ENCODE measurements around the gene XG. TPM values are rescaled to one million over a fixed set of nuclear protein-coding genes. Genes with fewer than 3 reads are reported as not detected.
"Not testable (repeated sequence)": the region's sequence is repeated elsewhere in the genome, so short reads cannot be mapped to it uniquely, and the experiment has no call there.

Gene XG
- total RNA-seq: under 1 TPM in 1 of 6 experiments, not detected in 5; 0.31 TPM
- long read RNA-seq: 0 reads

DNA sequence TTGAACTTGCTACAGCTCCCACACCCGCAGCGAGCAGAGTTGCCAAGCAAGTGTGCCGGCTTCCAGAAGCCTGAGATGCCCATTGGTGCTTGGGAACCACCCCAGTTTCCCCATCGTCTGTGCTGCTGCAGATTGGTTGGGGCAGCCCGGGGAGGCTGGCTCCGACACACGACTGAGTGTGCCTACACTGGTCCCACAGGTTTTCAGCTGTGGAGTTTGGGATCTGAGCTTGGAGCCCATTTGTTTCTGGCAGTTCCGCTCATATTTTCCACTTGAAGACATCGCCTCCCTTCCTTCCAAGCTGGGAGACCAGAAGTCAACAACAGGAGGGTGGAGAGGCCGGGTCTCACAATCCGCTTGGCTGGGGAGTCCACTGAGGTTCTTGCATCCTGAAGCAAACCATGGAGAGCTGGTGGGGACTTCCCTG is at the start of gene XG:
TSS of gene XG (plus strand) at position 167 of the 427 bp plus-strand sequence. CDS start at position 402, 235 bp downstream.
- H3K36me3 ChIP-seq; H3K4me1 ChIP-seq; H3K4me3 ChIP-seq; DNase-seq; intact Hi-C loops (cut with DNase I); H3K27me3 ChIP-seq; ATAC-seq; H3K9me3 ChIP-seq; H3K27ac ChIP-seq: not testable (repeated sequence)
- no CpG with 5 or more reads among the region's 11 CpGs for WGBS (ENCODE audit: insufficient coverage, low coverage, low lambda C conversion rate, missing lambda C conversion rate)

- no peaks in the 10 kb centered on the region for H3K27me3 ChIP-seq
- H3K27ac ChIP-seq: peak overlapping the region in 1 of 3 donors; percentile 59
- no peaks in the 10 kb centered on the region for H3K36me3 ChIP-seq
- H3K4me3 ChIP-seq: no peak overlapping the region
- ATAC-seq: peak in 1 of 4 donors; percentile 13
- H3K4me1 ChIP-seq: peaks cover 0 to 28% (median 0%) of the 10 kb centered on the region in 4 donors
- WGBS (ENCODE audit: insufficient coverage, low coverage, low lambda C conversion rate, missing lambda C conversion rate): 59% methylated on average over 5 of the region's 14 CpGs
- intact Hi-C loops (cut with DNase I): no loop called here
- H3K9me3 ChIP-seq: no peaks in the 10 kb centered on the region
- no peak for TF ChIP-seq POLR2A (IDR thresholded peaks at IDR 0.05)
- TF ChIP-seq, protein P1, sequence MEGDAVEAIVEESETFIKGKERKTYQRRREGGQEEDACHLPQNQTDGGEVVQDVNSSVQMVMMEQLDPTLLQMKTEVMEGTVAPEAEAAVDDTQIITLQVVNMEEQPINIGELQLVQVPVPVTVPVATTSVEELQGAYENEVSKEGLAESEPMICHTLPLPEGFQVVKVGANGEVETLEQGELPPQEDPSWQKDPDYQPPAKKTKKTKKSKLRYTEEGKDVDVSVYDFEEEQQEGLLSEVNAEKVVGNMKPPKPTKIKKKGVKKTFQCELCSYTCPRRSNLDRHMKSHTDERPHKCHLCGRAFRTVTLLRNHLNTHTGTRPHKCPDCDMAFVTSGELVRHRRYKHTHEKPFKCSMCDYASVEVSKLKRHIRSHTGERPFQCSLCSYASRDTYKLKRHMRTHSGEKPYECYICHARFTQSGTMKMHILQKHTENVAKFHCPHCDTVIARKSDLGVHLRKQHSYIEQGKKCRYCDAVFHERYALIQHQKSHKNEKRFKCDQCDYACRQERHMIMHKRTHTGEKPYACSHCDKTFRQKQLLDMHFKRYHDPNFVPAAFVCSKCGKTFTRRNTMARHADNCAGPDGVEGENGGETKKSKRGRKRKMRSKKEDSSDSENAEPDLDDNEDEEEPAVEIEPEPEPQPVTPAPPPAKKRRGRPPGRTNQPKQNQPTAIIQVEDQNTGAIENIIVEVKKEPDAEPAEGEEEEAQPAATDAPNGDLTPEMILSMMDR (IDR thresholded peaks at IDR 0.05): no peak
- DNase-seq: no peak
Observed at GRCh38 chrX:2703991-2704369, 47.9 kb upstream of the XG start.

- intact Hi-C loops (cut with DNase I): no loop called here
- H3K4me3 ChIP-seq: no peak overlapping the region
- no peaks in the 10 kb centered on the region for H3K27me3 ChIP-seq
- DNase-seq (peak in 1 of 3 donors; percentile 58), ATAC-seq (peak; percentile 63 to 74 (median 66))
- TF ChIP-seq, protein P1 (IDR thresholded peaks at IDR 0.05): no peak
- TF ChIP-seq POLR2A (IDR thresholded peaks at IDR 0.05): no peak
- WGBS (ENCODE audit: insufficient coverage, low coverage, low lambda C conversion rate, missing lambda C conversion rate): 61% methylated on average over 13 of the region's 18 CpGs
- H3K27ac ChIP-seq: peak overlapping the region in 2 of 3 donors; percentile 15 to 59
- H3K4me1 ChIP-seq: peaks cover 0 to 28% (median 1%) of the 10 kb centered on the region in 4 donors
- no peaks in the 10 kb centered on the region for H3K9me3 ChIP-seq
- H3K36me3 ChIP-seq: no peaks in the 10 kb centered on the region
Observed at GRCh38 chrX:2705046-2705832, 46.6 kb upstream of the XG start.

GRCh38 chrX:2707334-2707760 is 44.5 kb upstream of the XG start:
- H3K4me3 ChIP-seq: no peak overlapping the region
- intact Hi-C loops (cut with DNase I): no loop called here
- no peaks in the 10 kb centered on the region for H3K9me3 ChIP-seq
- DNase-seq (peak in 2 of 3 donors; percentile 35 to 48), ATAC-seq (peak; percentile 40 to 78 (median 64))
- peaks cover 0 to 2% (median 0%) of the 10 kb centered on the region in 4 donors for H3K36me3 ChIP-seq
- H3K4me1 ChIP-seq: peaks cover 0 to 28% (median 1%) of the 10 kb centered on the region in 4 donors
- TF ChIP-seq POLR2A (IDR thresholded peaks at IDR 0.05): no peak
- TF ChIP-seq, protein P1 (IDR thresholded peaks at IDR 0.05): no peak
- H3K27ac ChIP-seq: peak overlapping the region in 1 of 3 donors; percentile 37
- no peaks in the 10 kb centered on the region for H3K27me3 ChIP-seq
- WGBS (ENCODE audit: insufficient coverage, low coverage, low lambda C conversion rate, missing lambda C conversion rate): 45% methylated on average over 11 of the region's 12 CpGs

- Histone ChIP-seq H3K36me3 (peaks cover 0 to 6% (median under 1%) of the 10 kb centered on the region in 4 donors), H3K27ac (no peak overlapping the region), H3K9me3 (no peaks in the 10 kb centered on the region), H3K4me1 (peaks cover 0 to 28% (median 1%) of the 10 kb centered on the region in 4 donors), H3K4me3 (no peak overlapping the region), H3K27me3 (no peaks in the 10 kb centered on the region)
- intact Hi-C loops (cut with DNase I): no loop called here
- DNase-seq (no peak), ATAC-seq (no peak)
- TF ChIP-seq, protein P1 (IDR thresholded peaks at IDR 0.05): no peak
- no peak for TF ChIP-seq POLR2A (IDR thresholded peaks at IDR 0.05)
- 61% methylated on average over 6 of the region's 6 CpGs for WGBS (ENCODE audit: insufficient coverage, low coverage, low lambda C conversion rate, missing lambda C conversion rate)
Observed at GRCh38 chrX:2708021-2708420, 43.8 kb upstream of the XG start.
